ENCODE data around the gene WFDC12. TPM values are rescaled to one million over a fixed set of nuclear protein-coding genes. Genes with fewer than 3 reads are reported as not detected.

Gene WFDC12
- total RNA-seq, 2 experiments from 2014 or later = not detected

GRCh38 chr20:45104786-45105185 is 19.5 kb downstream of the WFDC12 start:
- H3K36me3 ChIP-seq (ENCODE audit: insufficient read depth, low read length) = no peaks in the 10 kb centered on the region
- no peaks in the 10 kb centered on the region for H3K9me2 ChIP-seq (ENCODE audit: insufficient read depth, low read length)
- BruUV-seq (replicated peaks) = no TSS peak
- no peaks in the 10 kb centered on the region for H3K9me3 ChIP-seq (ENCODE audit: low read length)
- no peak overlapping the region for H3K4me2 ChIP-seq (ENCODE audit: low read length)
- intact Hi-C loops (cut with micrococcal nuclease; ENCODE audit: unreplicated experiment) = no loop called here
- no peak overlapping the region for H3K27ac ChIP-seq (ENCODE audit: low read depth, low read length, poor library complexity, severe bottlenecking)
- TF ChIP-seq CTCF (conservative IDR thresholded peaks at IDR 0.05; ENCODE audit: low read length) = no peak
- TF ChIP-seq EZH2phosphoT487 (IDR thresholded peaks at IDR 0.05; ENCODE audit: borderline replicate concordance, low read depth, low read length) = no peak
- H4K20me1 ChIP-seq (ENCODE audit: insufficient read depth, low read length) = no peaks in the 10 kb centered on the region
- H3K4me1 ChIP-seq (ENCODE audit: insufficient read depth, low read length, poor library complexity, severe bottlenecking) = no peaks in the 10 kb centered on the region
- H2AFZ ChIP-seq (ENCODE audit: low read length) = no peak overlapping the region
- ChIA-PET CTCF (ENCODE audit: unreplicated experiment) (interaction anchor here (1.4 kb wide), 1 partner anchor 10 kb away, joined by 4 read pairs; no protein-coding TSS in a partner anchor), POLR2A (no interaction called here)
- no peak for DNase-seq (ENCODE audit: low spot score)
- H3K4me3 ChIP-seq (ENCODE audit: low read depth, low read length, poor library complexity, severe bottlenecking) = no peak overlapping the region
- H3K79me2 ChIP-seq (ENCODE audit: insufficient read depth, low read depth, low read length) = no peaks in the 10 kb centered on the region

GRCh38 chr20:45103072-45103471 is 21.2 kb downstream of the WFDC12 start:
- POLR2A ChIA-PET = no interaction called here
- no peak overlapping the region for H3K4me2 ChIP-seq (ENCODE audit: low read length)
- BruUV-seq (replicated peaks) = no TSS peak
- TF ChIP-seq EZH2phosphoT487 (IDR thresholded peaks at IDR 0.05; ENCODE audit: borderline replicate concordance, low read depth, low read length) (no peak), CTCF (conservative IDR thresholded peaks at IDR 0.05; ENCODE audit: low read length) (no peak)
- H4K20me1 ChIP-seq (ENCODE audit: insufficient read depth, low read length) = no peaks in the 10 kb centered on the region; the same call in 1 of the 2 replicates
- H3K4me3 ChIP-seq (ENCODE audit: low read depth, low read length, poor library complexity, severe bottlenecking) = no peak overlapping the region
- DNase-seq (ENCODE audit: low spot score) = no peak
- intact Hi-C loops (cut with micrococcal nuclease; ENCODE audit: unreplicated experiment) = no loop called here
- H3K79me2 ChIP-seq (ENCODE audit: insufficient read depth, low read depth, low read length) = no peaks in the 10 kb centered on the region
- no peaks in the 10 kb centered on the region for H3K36me3 ChIP-seq (ENCODE audit: insufficient read depth, low read length)
- CTCF ChIA-PET (ENCODE audit: unreplicated experiment) = no interaction called here
- H2AFZ ChIP-seq (ENCODE audit: low read length) = no peak overlapping the region
- H3K9me2 ChIP-seq (ENCODE audit: insufficient read depth, low read length) = no peaks in the 10 kb centered on the region
- no peak overlapping the region for H3K27ac ChIP-seq (ENCODE audit: low read depth, low read length, poor library complexity, severe bottlenecking)
- no peaks in the 10 kb centered on the region for H3K9me3 ChIP-seq (ENCODE audit: low read length)
- H3K4me1 ChIP-seq (ENCODE audit: insufficient read depth, low read length, poor library complexity, severe bottlenecking) = no peaks in the 10 kb centered on the region

GRCh38 chr20:45101333-45101850 is 22.9 kb downstream of the WFDC12 start:
- Histone ChIP-seq H3K4me1 (ENCODE audit: insufficient read depth, low read length, poor library complexity, severe bottlenecking) (no peaks in the 10 kb centered on the region), H3K36me3 (ENCODE audit: insufficient read depth, low read length) (no peaks in the 10 kb centered on the region), H2AFZ (ENCODE audit: low read length) (no peak overlapping the region), H3K27ac (ENCODE audit: low read depth, low read length, poor library complexity, severe bottlenecking) (no peak overlapping the region), H4K20me1 (ENCODE audit: insufficient read depth, low read length) (no peaks in the 10 kb centered on the region; the same call in 1 of the 2 replicates), H3K4me3 (ENCODE audit: low read depth, low read length, poor library complexity, severe bottlenecking) (no peak overlapping the region), H3K9me2 (ENCODE audit: insufficient read depth, low read length) (no peaks in the 10 kb centered on the region), H3K9me3 (ENCODE audit: low read length) (no peaks in the 10 kb centered on the region), H3K79me2 (ENCODE audit: insufficient read depth, low read depth, low read length) (no peaks in the 10 kb centered on the region), H3K4me2 (ENCODE audit: low read length) (no peak overlapping the region)
- ChIA-PET CTCF (ENCODE audit: unreplicated experiment) (no interaction called here), POLR2A (no interaction called here)
- no TSS peak for BruUV-seq (replicated peaks)
- TF ChIP-seq CTCF (conservative IDR thresholded peaks at IDR 0.05; ENCODE audit: low read length) = no peak
- TF ChIP-seq EZH2phosphoT487 (IDR thresholded peaks at IDR 0.05; ENCODE audit: borderline replicate concordance, low read depth, low read length) = no peak
- intact Hi-C loops (cut with micrococcal nuclease; ENCODE audit: unreplicated experiment) = no loop called here
- DNase-seq (ENCODE audit: low spot score) = no peak

Data from OCI-LY7 (cell line).